HG02840 (cell line): ENCODE measurements around the gene TCEAL6.
"Not testable (repeated sequence)": the region's sequence is repeated elsewhere in the genome, so short reads cannot be mapped to it uniquely, and the experiment has no call there.

Experiments used
- ATAC-seq: cut with Tn5 transposase; IDR thresholded peaks from one replicate; pipeline ENCODE4 v1.9.1; 2021; ENCODE audit warnings: mild to moderate bottlenecking, moderate library complexity, moderate number of reproducible peaks; ENCODE audit not compliant: unreplicated experiment, low FRiP score

The TCEAL6 gene

GRCh38 chrX:102142274-102142673 is at the start of gene TCEAL6:
TCEAL6 (minus strand) TSS chrX:102142481.
- ATAC-seq: not testable (repeated sequence)

DNA sequence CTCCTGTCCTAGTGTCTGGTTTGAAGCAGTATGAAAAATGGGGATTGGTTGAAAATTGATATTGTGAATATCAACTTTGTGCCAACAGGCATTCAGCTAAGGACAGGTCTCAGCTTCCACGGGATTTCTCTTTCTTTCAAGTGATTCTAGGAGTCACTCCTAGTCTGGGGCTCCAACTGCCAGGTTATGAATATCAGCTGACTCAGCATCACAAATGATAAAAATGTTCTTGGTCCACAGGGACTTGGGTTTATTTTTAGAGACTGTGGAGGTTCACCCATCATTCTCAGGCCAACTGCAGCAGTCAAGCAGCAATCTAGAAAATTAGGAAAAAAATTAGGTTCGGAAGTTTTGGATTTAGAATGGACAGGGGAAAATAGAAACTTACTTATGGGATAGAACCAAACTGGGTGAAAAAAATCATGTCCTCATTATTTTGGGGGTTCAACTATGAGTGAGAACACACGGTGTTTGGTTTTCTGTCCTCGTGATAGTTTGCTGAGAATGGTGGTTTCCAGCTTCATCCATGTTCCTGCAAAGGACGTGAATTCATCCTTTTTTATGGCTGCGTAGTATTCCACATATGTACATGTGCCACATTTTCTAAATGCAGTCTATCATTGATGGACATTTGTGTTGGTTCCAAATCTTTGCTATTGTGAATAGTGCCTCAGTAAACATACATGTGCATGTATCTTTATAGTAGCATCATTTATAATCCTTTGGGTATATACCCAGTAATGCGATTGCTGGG is 43.9 kb upstream of the TCEAL6 start:
- no peak for ATAC-seq

DNA sequence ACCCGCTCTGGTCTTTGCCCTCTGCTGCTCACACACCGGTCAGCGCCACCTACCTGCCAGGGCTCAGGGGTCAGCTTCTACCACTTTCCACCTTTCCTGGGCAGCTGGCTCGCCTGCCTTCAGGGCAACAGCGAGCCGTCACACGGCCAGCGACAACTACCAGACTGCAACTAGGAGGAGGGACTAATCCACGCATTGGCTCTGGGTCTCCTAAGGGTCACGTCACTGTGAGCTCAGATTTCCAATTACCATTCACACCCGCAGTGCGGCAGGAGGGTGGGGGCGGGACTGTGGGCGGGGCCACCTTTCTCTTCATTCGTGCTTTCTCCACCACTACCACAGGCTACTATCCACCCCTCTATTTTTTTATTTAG is 13.5 kb upstream of the TCEAL6 start, which contains the start of gene BEX5:
TSS of gene BEX5 (minus strand) at position 172 of the 374 bp plus-strand sequence. CDS start 1,712 bp downstream, outside the sequence.
- peak; percentile 82 for ATAC-seq

DNA sequence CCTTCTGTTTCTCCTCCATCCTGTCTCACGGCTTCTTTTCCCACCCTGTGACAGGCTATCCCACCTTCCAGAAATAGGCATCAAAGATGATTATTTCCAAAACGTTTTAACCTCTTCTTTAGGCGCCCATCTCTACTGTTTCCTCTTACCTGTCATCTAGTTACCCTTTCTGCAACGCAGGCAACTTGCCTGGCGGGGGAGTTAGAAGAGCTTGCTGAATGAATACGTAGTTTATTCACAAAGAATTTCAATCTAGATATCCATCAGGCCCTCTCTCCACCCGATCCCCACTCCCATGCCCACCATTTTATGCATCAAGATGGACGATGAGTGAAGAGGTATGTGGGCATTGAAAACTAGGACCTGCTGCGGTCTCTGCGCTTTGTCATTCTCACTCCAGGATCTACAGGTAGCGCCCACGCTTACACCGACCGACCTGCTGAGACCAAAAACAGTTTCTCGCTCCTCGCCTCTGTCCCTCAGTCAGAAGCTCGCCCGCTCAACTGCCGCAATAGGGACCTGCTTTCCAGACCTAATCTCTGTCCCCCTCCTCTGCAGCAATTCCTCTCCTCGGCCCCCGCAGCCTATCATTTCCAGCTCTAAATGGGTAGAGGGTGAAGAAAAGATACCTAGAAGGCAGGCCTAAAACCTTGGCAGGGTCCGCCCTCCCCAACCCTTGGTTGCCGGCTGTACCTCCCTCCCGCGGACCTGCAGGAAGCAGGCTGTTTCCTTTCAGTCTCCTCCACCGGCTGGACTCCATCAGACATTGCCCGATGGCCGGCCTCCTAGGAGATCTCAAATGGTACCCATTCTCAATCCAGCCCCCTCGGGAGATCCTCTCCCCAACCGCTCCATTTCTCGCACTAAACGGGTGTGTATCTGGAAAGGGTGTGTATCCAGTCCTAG is 12.9 kb upstream of the TCEAL6 start:
- ATAC-seq: peak; percentile 18

DNA sequence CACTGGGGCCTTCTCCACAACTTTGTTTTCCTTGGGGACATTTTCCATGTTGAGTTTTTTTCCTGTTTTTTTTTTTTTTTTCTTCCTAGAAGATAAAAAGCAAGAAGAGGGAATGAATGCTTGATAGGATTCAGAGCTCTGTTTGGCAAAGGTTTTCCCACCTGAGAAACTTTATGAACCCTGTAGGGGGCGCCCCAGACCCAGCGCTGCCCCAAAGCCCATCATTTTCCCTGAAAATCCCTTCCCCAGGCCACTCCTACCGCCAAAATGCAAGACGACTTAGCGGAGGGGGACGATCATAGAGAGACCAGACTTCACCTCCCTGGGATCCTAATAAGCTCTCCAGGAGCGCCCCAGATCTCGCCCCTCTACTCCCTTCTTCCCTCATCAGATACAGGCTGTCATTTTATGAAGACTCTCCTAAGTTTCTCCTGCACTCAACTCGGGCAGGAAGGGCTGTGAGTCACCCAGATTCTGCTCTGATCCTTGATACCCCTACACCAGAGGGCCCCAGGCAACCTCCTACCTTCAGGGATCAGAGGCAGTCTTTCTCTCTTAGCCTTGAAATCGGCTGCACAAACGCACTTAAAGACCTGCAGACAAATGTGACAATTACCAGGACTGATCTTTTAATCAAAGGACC is 12.1 kb upstream of the TCEAL6 start:
- ATAC-seq: no peak

DNA sequence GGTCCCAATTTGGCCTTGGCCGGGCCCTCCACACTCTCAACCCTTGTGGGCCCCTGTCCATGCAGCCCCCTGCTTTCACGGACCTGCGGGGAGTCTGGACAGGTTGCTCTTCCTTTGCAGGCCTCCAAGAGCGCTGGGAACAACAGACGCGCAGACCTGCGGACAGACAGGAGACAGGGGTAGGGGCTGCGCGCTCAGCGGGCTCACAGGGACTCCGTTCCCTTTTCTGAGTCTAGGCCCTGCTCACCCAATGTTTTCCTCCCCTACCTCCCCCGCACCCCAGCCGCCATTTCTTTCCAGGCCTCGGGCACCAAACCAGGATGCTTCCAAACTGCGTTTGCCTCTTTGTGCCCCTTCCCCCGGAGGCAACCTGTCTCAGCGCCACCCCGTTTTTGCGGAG is 650 bp downstream of the TCEAL6 start:
- not testable (repeated sequence) for ATAC-seq

DNA sequence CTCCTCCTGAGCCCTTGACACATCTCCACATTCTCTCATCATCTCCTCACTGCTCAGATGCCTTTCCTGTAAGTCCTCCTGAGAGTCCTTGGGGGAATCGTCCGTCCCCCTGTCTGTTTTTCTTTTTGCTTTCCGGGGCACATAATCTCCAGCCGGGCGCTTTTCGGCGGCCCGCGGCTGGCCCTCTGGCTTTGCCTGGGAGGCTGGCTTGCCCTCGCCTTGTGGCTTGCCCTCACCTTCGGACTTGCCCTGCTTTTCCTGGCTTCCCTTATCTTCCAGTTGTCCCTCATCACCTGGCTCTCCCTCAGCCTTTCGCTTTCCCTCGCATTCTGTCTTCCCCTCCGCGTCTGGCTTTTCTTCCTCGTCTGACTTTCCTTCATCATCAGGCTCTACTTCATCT is 1.4 kb downstream of the TCEAL6 start:
- ATAC-seq: not testable (repeated sequence)

GRCh38 chrX:102138064-102138463 is 4.2 kb downstream of the TCEAL6 start:
- no peak for ATAC-seq

DNA sequence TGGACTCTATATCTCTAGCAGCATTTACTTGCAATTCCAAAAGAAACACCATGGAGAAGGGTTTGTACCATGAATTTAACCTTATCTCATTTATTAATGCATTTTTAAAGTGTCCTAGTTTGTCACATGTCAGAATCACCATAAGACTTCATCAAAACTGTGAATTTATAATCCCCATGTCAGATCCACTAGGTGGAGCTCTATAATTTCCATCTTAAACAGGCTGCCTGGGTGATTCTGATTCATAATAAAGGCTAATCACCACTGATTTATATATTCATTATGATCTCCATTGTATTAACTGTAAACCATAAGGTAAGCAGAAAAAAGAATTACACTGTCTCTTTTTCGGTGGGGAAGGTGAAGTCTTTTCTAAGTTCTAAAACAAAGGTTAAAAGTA is 12.8 kb downstream of the TCEAL6 start:
- ATAC-seq: no peak

- no peak for ATAC-seq
Measured at GRCh38 chrX:102126863-102127262, 15.4 kb downstream of the TCEAL6 start.

- ATAC-seq: not testable (repeated sequence)
Measured at GRCh38 chrX:102126080-102126818, 16.0 kb downstream of the TCEAL6 start.

- not testable (repeated sequence) for ATAC-seq
Measured at GRCh38 chrX:102125436-102125835, 16.8 kb downstream of the TCEAL6 start, which contains the start of gene TCEAL2. TCEAL2 (plus strand) TSS chrX:102125679; CDS start chrX:102126831, 1,152 bp downstream.

GRCh38 chrX:102125014-102125413 is 17.3 kb downstream of the TCEAL6 start:
- not testable (repeated sequence) for ATAC-seq

DNA sequence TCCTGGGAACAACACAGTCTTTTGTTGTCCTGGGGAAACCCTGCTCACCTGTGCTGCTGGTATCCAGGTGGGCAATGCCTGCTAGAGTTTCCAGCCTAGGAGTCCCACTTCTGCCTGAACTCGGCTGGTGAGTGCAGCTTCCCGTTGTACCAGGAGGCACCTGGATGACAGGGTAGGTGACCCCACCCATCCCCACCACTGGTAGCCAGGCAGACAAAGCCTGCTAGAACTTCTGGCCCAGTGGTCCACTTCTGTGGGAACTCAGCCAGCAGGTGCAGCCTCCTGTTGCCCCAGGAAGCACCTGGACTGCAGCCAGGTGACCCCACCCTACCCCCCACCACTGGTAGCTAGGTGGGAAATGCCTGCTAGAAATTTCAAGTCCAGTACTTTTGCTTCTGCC is 26.5 kb downstream of the TCEAL6 start:
- no peak for ATAC-seq

- no peak for ATAC-seq
Measured at GRCh38 chrX:102113367-102113766, 28.9 kb downstream of the TCEAL6 start.
